Coronary artery (tissue), 2 donors: ENCODE measurements around the gene CAPZB.

Experiments used
- DNase-seq: peaks from one replicate; pipeline ENCODE4 v3.0.0-alpha.2; 2017; ENCODE audit warnings: low spot score
- H3K27ac ChIP-seq, 2 donors: fragments of 200-600 bp; sonication (generic); one replicate each; pipeline ENCODE4 v1.5.1; 2016 to 2019
- H3K4me3 ChIP-seq: fragments of 200-600 bp; sonication (generic); 2 replicates; pipeline ENCODE4 v1.5.1; 2016; ENCODE audit warnings: mild to moderate bottlenecking, moderate library complexity
- TF ChIP-seq, protein P1 (sequence below): fragments of 200-600 bp; sonication (generic); IDR thresholded peaks from one replicate; pipeline ENCODE4 v1.5.1; 2019; ENCODE audit warnings: antibody characterized with exemption

The CAPZB gene

DNA sequence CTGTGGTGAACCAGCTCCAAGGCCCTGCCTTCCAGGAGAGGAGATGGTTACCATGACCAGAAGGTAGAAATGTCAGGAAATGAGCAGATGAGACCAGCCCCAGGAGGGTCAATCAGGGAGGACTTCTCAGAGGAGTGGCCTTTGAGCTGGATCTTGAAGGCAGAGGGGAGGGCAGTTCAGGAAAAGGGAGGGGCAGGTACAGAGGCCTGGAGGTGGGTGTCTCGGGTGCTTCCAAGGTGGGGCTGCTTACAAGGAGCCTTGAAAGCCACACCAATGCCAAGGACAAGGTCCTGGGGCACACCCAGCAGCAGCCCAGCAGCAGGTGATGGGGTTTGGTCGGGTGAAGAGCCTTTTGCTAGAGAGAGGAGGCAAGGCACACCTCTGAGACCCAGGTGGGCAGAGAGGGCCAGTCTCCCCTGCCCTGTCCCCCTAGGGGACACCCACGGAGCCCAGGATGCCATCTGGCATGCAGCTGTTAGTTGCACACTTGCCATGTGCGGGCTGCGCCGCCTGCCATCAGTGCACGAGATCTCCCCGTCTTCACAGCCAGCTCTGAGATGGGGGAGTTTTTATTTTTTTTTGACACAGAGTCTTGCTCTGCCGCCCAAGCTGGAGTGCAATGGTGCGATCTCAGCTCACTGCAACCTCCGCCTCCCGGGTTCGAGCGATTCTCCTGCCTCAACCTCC lies 154.7 kb downstream of the CAPZB start:
- no peak overlapping the region for H3K27ac ChIP-seq
- TF ChIP-seq, protein P1, sequence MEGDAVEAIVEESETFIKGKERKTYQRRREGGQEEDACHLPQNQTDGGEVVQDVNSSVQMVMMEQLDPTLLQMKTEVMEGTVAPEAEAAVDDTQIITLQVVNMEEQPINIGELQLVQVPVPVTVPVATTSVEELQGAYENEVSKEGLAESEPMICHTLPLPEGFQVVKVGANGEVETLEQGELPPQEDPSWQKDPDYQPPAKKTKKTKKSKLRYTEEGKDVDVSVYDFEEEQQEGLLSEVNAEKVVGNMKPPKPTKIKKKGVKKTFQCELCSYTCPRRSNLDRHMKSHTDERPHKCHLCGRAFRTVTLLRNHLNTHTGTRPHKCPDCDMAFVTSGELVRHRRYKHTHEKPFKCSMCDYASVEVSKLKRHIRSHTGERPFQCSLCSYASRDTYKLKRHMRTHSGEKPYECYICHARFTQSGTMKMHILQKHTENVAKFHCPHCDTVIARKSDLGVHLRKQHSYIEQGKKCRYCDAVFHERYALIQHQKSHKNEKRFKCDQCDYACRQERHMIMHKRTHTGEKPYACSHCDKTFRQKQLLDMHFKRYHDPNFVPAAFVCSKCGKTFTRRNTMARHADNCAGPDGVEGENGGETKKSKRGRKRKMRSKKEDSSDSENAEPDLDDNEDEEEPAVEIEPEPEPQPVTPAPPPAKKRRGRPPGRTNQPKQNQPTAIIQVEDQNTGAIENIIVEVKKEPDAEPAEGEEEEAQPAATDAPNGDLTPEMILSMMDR = no peak
- no peak overlapping the region for H3K4me3 ChIP-seq
- no peak for DNase-seq

DNA sequence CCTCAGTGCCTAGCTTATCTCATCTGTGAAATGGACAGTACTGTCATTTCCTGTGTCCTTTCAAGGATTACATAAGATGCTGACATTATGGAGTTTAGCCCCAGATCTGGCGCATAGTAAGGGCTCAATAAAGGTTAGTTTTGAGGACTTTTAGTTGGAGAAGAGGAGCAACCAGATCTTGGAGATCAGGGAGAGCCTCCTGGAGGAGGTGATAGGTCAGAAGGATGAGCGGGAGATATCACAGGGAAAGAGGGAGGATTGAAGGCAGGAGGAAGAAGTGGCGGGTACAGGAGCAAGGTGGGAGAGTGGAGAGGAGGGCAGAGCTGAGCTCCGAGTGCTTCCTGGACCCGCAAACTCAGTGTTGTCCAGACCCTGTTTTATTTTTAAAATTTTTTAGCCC lies 155.7 kb downstream of the CAPZB start:
- no peak for DNase-seq
- H3K4me3 ChIP-seq = no peak overlapping the region
- TF ChIP-seq, protein P1 = no peak
- no peak overlapping the region for H3K27ac ChIP-seq

DNA sequence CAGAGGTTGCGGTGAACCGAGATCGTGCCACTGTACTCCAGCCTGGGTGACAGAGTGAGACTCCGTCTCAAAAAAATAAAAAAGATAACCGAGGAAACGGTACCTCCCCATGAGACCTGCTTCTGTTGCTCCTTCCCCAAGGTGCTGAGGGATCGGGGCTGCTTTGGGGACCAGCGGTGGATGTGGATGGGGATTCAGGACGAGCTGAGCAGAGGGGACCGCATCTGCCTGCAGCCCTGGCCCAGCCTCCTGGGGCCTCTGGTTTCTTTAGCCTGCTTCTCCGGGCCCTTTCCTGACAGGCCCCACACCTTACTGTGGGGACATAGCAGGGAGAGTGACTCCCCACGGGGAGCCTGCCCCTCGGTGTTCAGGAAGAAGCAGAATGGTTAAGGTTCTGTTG lies 156.2 kb downstream of the CAPZB start:
- H3K4me3 ChIP-seq = no peak overlapping the region
- no peak overlapping the region for H3K27ac ChIP-seq
- DNase-seq = no peak
- TF ChIP-seq, protein P1 = no peak

DNA sequence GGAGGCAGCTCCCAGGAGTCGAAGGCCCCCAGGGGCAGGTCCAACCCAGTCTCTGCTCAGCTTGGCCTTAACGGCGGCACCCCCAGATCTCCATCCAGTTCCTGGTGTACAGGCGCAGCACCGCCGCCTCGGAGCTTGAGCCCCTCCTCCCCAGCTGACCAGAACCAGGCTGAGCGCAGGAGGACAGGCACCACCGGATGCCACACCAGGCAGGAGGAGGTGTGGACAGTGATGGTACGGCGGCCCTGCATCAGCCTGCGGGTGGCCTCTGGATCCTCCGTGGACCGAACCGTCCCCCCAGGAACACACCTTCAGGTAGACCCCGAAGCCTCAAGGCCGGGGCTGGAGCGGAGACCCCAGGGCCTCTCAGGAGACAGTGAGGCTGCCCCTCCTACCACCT lies 156.9 kb downstream of the CAPZB start:
- no peak for DNase-seq
- no peak overlapping the region for H3K27ac ChIP-seq
- TF ChIP-seq, protein P1 = no peak
- no peak overlapping the region for H3K4me3 ChIP-seq

DNA sequence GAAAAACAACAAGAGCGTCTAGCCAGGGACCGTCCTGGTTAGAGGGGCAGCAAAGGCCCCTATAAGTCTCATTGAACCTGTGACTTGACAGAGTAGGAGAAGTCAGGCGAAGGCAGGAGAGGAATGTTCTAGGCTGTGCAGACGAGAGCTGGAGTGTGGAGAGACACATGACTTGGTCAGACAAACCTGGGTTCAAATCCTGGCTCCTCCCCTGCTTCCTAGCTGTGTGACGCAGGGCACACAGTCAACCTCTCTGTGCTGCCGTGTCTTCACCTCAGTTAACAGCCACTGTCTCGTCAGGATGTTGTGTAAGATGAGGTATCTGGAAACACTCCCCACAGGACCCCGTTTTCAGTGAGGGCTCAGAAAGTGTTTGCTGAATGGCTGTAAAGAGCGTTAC lies 157.6 kb downstream of the CAPZB start:
- Histone ChIP-seq H3K4me3 (no peak overlapping the region), H3K27ac (no peak overlapping the region)
- TF ChIP-seq, protein P1 = no peak
- no peak for DNase-seq

DNA sequence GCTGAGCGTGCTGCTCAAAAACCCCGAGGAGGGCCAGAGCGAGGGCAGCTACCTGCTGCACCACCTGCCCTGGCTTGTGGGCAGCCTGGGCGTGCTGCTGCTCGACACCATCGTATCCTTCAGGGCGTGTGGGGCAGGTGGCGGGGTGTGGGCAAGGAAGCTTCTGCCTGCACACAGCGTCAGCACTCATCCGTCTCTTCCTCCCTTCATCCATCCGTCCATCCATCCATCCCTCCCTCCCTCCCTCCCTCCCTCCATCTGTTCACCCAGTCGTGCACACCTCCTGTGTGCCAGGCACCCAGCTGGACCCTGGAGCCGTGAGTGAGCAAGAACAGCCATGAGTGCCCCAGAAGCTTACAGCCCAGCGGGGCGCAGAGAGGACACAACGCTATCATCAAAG lies 158.0 kb downstream of the CAPZB start:
- TF ChIP-seq, protein P1 = no peak
- no peak for DNase-seq
- no peak overlapping the region for H3K4me3 ChIP-seq
- H3K27ac ChIP-seq = no peak overlapping the region

DNA sequence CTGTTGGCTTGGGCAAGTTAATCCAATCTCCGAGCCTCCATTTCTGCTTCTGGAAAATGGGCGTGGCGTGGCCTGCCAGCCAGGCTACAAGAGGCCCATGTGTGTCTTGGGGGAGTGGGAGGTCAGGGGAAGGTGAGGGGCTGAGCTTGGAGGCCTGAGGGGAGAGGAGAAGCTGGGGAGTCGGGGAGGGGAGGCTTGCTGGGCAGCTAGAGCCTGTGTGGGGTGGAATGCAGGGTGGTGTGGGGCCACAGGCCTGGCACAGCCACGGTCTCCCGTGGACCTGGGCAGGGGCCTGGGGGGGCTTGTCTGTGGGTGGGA lies 158.6 kb downstream of the CAPZB start:
- Histone ChIP-seq H3K27ac (no peak overlapping the region), H3K4me3 (no peak overlapping the region)
- DNase-seq = no peak
- TF ChIP-seq, protein P1 = no peak
